LNCaP clone FGC (cell line): ENCODE data around the gene PEX16.
A peak's percentile ranks its signal among the peaks of the same experiment; 100 is the strongest.

ENCODE experiments used
- DNase-seq: peaks from one replicate; pipeline ENCODE4 v3.0.0-alpha.2; 2011; ENCODE audit warnings: low read depth
- H3K4me3 ChIP-seq: 2 replicates; pipeline ENCODE4 v1.5.1; 2011; ENCODE audit warnings: mild to moderate bottlenecking, low read depth, low read length, control low read depth
- CTCF ChIP-seq: IDR thresholded peaks from 2 replicates; pipeline ENCODE4 v1.5.1; 2012; ENCODE audit warnings: mild to moderate bottlenecking; ENCODE audit not compliant: control insufficient read depth, insufficient read depth; ENCODE audit errors: extremely low read depth

Gene PEX16

DNA sequence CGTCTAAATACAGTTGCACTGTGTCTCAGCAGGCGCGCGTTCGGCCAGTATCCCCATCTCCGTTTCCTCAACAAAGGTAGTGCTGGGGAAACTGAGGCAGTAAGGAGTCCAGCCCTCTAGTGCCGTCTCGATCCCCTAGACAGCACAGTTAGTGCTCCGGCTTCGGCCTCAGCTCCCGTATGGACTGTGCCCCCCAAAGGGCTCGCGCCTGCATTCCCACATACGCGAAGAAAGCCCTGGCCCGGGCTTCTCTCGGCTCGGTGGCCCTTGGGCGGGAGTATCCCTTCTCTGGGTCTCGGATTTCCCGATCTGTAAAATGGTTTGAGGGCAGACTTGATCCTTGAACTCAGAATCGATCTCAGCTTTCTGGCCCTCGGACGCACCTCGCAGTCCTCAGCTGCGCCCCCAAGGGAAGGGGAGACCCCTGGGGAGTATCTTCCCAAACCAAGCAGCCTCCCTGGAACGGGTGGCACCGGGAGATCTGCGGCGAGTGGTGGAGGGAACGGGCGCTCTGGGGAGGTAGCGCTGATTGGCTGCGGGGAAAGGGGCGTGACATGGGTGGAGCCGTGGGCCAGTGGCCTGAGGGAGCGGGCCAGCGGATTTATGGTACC is 759 bp upstream of the PEX16 start:
- peak overlapping the region; percentile 91 for H3K4me3 ChIP-seq
- peak; percentile 40 for DNase-seq
- no peak for TF ChIP-seq CTCF

DNA sequence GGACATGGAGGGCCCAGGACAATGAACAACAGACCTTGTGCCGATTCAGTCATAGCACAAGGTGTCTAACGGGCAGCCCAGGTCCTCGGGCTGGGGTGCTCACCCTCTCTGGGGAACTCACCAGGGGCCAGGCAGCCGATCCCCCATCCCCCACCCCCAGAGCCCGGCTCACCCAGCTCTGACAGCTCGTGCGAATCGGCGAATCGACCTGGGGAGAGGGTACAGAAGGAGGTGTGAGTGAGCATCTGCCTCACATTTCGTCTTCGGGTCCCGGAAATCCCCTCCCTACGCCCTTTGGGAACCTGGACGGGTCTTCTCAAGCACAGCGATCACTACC is 423 bp downstream of the PEX16 start:
- DNase-seq, result no peak
- H3K4me3 ChIP-seq, result peak overlapping the region; percentile 91
- no peak for TF ChIP-seq CTCF

- no peak overlapping the region for H3K4me3 ChIP-seq
- no peak for TF ChIP-seq CTCF
- no peak for DNase-seq
These were observed 2.2 kb downstream of the PEX16 start for GRCh38 chr11:45915446-45915845.

DNA sequence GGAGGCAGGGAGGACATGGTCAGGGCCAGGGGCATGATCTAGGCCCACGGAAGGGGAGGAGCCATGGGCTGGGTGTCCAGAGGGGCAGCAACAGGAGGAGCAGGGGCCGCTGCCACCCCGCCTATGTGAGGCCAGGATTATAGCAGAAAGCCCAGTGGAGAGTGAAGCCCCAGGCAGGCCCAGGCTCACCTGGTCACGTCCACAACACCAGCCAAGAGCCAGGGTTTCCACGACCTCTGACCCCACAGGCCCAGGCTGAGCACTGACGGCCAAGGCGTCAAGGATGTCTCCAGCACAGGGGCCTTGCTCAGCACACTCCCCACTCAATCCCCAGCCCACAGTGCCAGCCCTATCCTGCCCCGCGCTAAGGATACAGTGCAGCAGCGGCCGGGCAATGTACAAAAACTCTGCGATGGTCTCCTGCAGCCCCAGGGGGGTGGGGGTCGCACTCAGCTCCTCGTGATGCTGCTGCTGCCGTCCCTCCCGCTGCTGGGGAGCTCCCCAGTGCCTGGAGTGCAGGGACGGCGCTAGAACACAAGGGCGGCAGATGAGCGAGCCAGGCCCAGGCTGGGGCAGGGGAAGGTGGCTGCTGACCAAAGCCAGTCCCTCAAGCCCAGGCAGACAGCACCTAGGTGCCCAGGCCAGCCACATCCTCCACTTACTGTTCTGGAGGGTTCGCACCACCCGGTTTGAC is 3.6 kb downstream of the PEX16 start:
- DNase-seq, result no peak
- no peak overlapping the region for H3K4me3 ChIP-seq
- TF ChIP-seq CTCF, result no peak

DNA sequence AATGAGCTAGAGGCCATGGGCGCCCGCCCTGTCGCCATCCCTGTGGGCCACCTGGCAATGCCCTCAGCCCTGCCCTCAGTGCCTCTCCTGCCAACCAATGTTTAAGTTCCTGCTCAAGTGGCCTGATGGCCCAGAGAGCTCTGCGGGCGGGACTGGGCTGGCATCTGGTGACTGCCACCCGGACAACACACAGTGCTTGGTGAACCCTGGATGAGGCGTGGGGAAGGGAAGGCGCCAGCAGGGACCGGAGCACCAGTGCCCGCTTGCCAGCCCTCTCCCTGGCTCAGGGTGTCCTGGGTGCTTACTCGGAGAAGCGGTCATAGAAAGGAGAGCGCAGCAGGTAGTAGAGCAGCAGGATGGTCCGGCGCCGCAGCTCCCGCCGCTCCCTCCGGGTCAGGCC is 4.2 kb downstream of the PEX16 start:
- no peak for DNase-seq
- no peak overlapping the region for H3K4me3 ChIP-seq
- TF ChIP-seq CTCF, result no peak

- no peak overlapping the region for H3K4me3 ChIP-seq
- DNase-seq, result no peak
- TF ChIP-seq CTCF, result no peak
These were observed 7.1 kb downstream of the PEX16 start for GRCh38 chr11:45910623-45911022.
